HepG2 (cell line): Measurements from ENCODE around the gene HSPB3. TPM values are rescaled to one million over a fixed set of nuclear protein-coding genes. Genes with fewer than 3 reads are reported as not detected.

Source experiments
- ATAC-seq: fragments of 200-7000 bp; cut with Tn5 transposase; 3 replicates; pipeline ENCODE4 v1.9.1; 2020; ENCODE audit warnings: mild to moderate bottlenecking, moderate library complexity
- BruUV-seq: library from RNA; stranded (reverse); fragments of 400-500 nt; replicated peaks from 2 replicates; lab custom pipeline; 2021; lab: Mats Ljungman, UMichigan
- CTCF ChIA-PET: fragments of 300-600 bp; formaldehyde crosslinking; extraction: SDS; loops from one replicate; lab custom pipeline; 2021; ENCODE audit warnings: low total read pairs, inconsistent platforms, low intra/inter-chr PET ratio; lab: Yijun Ruan, JAX
- POLR2A ChIA-PET: fragments of 350-600 bp; sonication (Branson Sonifier 250); formaldehyde crosslinking; loops from one replicate; lab custom pipeline; 2020; ENCODE audit warnings: antibody characterized with exemption, inconsistent platforms; lab: Yijun Ruan, JAX
- DNase-seq: peaks from one replicate; pipeline ENCODE4 v3.0.0-alpha.2; 2015; ENCODE audit warnings: low spot score
- FAIRE-seq: peaks from 3 replicates; lab custom pipeline; 2011; peaks lifted over from hg19 to GRCh38; lab: Jason Lieb, UNC
- H2AFZ ChIP-seq: one replicate; pipeline ENCODE4 v1.6.1; 2011; ENCODE audit warnings: low read length, inconsistent platforms
- H3K27ac ChIP-seq: fragments of 300-600 bp; 3 replicates; pipeline ENCODE4 v1.8.0; 2011; ENCODE audit warnings: mixed run types, mild to moderate bottlenecking, mixed read lengths, low read length, inconsistent platforms; ENCODE audit not compliant: insufficient read depth; ENCODE audit errors: extremely low read length
- H3K27me3 ChIP-seq, 2 experiments: fragments of 200-600 bp in 1 of 2; 2 replicates in 1 of 2; 3 replicates in 1 of 2; pipeline versions ENCODE4 v1.6.0 to v1.8.0; 2011; ENCODE audit warnings: low read length in 2 of 2, mild to moderate bottlenecking in 2 of 2, moderate library complexity in 2 of 2, inconsistent platforms in 1 of 2; ENCODE audit not compliant: insufficient read depth in 2 of 2, control insufficient read depth in 1 of 2
- H3K36me3 ChIP-seq, 2 experiments: fragments of 200-600 bp in 1 of 2; replicated peaks in 1 of 2; 2 replicates in 1 of 2; 3 replicates in 1 of 2; pipeline versions ENCODE4 v1.5.1 to v1.8.0; 2011; ENCODE audit warnings: low read length in 2 of 2, inconsistent platforms in 1 of 2; ENCODE audit not compliant: insufficient read depth in 2 of 2, control insufficient read depth in 1 of 2
- H3K4me1 ChIP-seq: 2 replicates; pipeline ENCODE4 v1.5.1; 2012; ENCODE audit warnings: low read length, inconsistent platforms; ENCODE audit not compliant: insufficient read depth
- H3K4me2 ChIP-seq: 2 replicates; pipeline ENCODE4 v1.6.0; 2011; ENCODE audit warnings: low read depth, low read length, inconsistent platforms
- H3K4me3 ChIP-seq, 3 experiments: fragments of 200-600 bp in 1 of 3; sonication (generic), shearing (Covaris generic) in 1 of 3; replicated peaks in 1 of 3; 2 replicates each; pipeline ENCODE4 v1.5.1; 2011 to 2016; ENCODE audit warnings: low read length in 3 of 3, inconsistent platforms in 2 of 3, low read depth in 2 of 3, mild to moderate bottlenecking in 2 of 3, control low read depth in 1 of 3, mixed read lengths in 1 of 3; ENCODE audit not compliant: insufficient read depth in 1 of 3
- H3K79me2 ChIP-seq: one replicate; pipeline ENCODE4 v1.6.1; 2011; ENCODE audit warnings: low read length, inconsistent platforms; ENCODE audit not compliant: insufficient read depth
- H3K9ac ChIP-seq: 2 replicates; pipeline ENCODE4 v1.6.0; 2011; ENCODE audit warnings: mild to moderate bottlenecking, low read depth, low read length, inconsistent platforms; ENCODE audit not compliant: insufficient read depth
- H3K9me3 ChIP-seq: 2 replicates; pipeline ENCODE4 v1.5.1; 2012; ENCODE audit warnings: mild to moderate bottlenecking, low read length
- H4K20me1 ChIP-seq: 2 replicates; pipeline ENCODE4 v1.6.0; 2011; ENCODE audit warnings: inconsistent platforms, mild to moderate bottlenecking, low read length, moderate library complexity; ENCODE audit not compliant: insufficient read depth
- AKAP8 ChIP-seq: sonication (generic); formaldehyde crosslinking; IDR thresholded peaks from 2 replicates; pipeline ENCODE4 v1.5.1; 2020; ENCODE audit warnings: mild to moderate bottlenecking, missing genetic modification reagents
- CCDC6 ChIP-seq: sonication (generic); formaldehyde crosslinking; IDR thresholded peaks from 2 replicates; pipeline ENCODE4 v1.8.1; 2022; ENCODE audit warnings: mild to moderate bottlenecking, missing genetic modification reagents, moderate library complexity
- CHD2 ChIP-seq: IDR thresholded peaks from 2 replicates; pipeline ENCODE4 v1.6.1; 2011; ENCODE audit warnings: low read depth, low read length, improper control_type of control experiment
- CHD4 ChIP-seq: fragments of 200-600 bp; sonication (generic); IDR thresholded peaks from 2 replicates; pipeline ENCODE4 v1.7.0; 2017; ENCODE audit warnings: mild to moderate bottlenecking, low read length, borderline replicate concordance
- JUNB ChIP-seq: sonication (generic); formaldehyde crosslinking; IDR thresholded peaks from 2 replicates; pipeline ENCODE4 v1.8.0; 2022; ENCODE audit warnings: missing genetic modification reagents, mild to moderate bottlenecking, borderline replicate concordance
- KLF11 ChIP-seq: IDR thresholded peaks from 2 replicates; pipeline ENCODE4 v1.6.1; 2016; ENCODE audit warnings: missing compliant biosample characterization
- MEIS2 ChIP-seq: sonication (generic); formaldehyde crosslinking; IDR thresholded peaks from 2 replicates; pipeline ENCODE4 v1.9.0; 2021; ENCODE audit warnings: mild to moderate bottlenecking, missing genetic modification reagents
- PAX8 ChIP-seq: sonication (generic); formaldehyde crosslinking; IDR thresholded peaks from 2 replicates; pipeline ENCODE4 v1.8.0; 2022; ENCODE audit warnings: mild to moderate bottlenecking, missing genetic modification reagents, borderline replicate concordance
- SP4 ChIP-seq: sonication (generic); formaldehyde crosslinking; IDR thresholded peaks from 2 replicates; pipeline ENCODE4 v1.8.1; 2023; ENCODE audit warnings: mild to moderate bottlenecking, missing genetic modification reagents
- TBX3 ChIP-seq: fragments of 450-650 bp; IDR thresholded peaks from 2 replicates; pipeline ENCODE4 v1.6.1; 2017; ENCODE audit warnings: antibody characterized with exemption, mild to moderate bottlenecking, inconsistent platforms, borderline replicate concordance
- THAP11 ChIP-seq: IDR thresholded peaks from 2 replicates; pipeline ENCODE4 v1.6.1; 2016; ENCODE audit warnings: missing biosample characterization, missing genetic modification reagents
- ZBTB7A ChIP-seq: sonication (generic); formaldehyde crosslinking; IDR thresholded peaks from 2 replicates; pipeline ENCODE4 v1.8.0; 2022; ENCODE audit warnings: mild to moderate bottlenecking, missing genetic modification reagents
- ZBTB8A ChIP-seq: sonication (generic); formaldehyde crosslinking; IDR thresholded peaks from 2 replicates; pipeline ENCODE4 v1.4.0; 2020; ENCODE audit warnings: mild to moderate bottlenecking, low read depth, missing genetic modification reagents, borderline replicate concordance
- ZNF451 ChIP-seq: sonication (generic); formaldehyde crosslinking; IDR thresholded peaks from 2 replicates; pipeline ENCODE4 v1.5.0; 2020; ENCODE audit warnings: mild to moderate bottlenecking, missing genetic modification reagents
- ZNF839 ChIP-seq: sonication (generic); formaldehyde crosslinking; IDR thresholded peaks from 2 replicates; pipeline ENCODE4 v1.4.0; 2020; ENCODE audit warnings: missing genetic modification reagents, mild to moderate bottlenecking, borderline replicate concordance
- in situ Hi-C: cut with HindIII; loops from 2 replicates; pipeline ENCODE4 v1.10.0; 2017; ENCODE audit warnings: low pct_unique_long_range_greater_than_20kb; ENCODE audit not compliant: extremely low pct_ligation_motif_present
- intact Hi-C: fragments of 100-400 bp; cut with micrococcal nuclease; formaldehyde crosslinking; loops from one replicate; pipeline ENCODE4 v1.10.0; 2022; ENCODE audit not compliant: unreplicated experiment
- polyA plus RNA-seq, 8 experiments: library from polyadenylated mRNA; depleted of rRNA in 3 of 8; stranded (reverse) in 7 of 8; unstranded in 1 of 8; fragments of >200 nt; fragmentation: Illumina TruSeq in 4 of 8; extraction: Trizol in 4 of 8; gene quantifications; 2 replicates each; pipeline versions ENCODE4 v1.2.1 to v1.2.3, GENCODE V29; 2011 to 2016; ENCODE audit warnings: low read depth in 4 of 8, missing spikeins in 1 of 8, mixed read lengths in 1 of 8; ENCODE audit not compliant: insufficient read depth in 1 of 8
- total RNA-seq, 5 experiments: library from RNA; depleted of rRNA; stranded (reverse); fragments of >200 nt; fragmentation: Illumina TruSeq; extraction: Trizol; gene quantifications; 2 replicates each; pipeline ENCODE4 v1.2.3, GENCODE V29; 2016; ENCODE audit warnings: low read depth in 1 of 5
- TF ChIP-seq, protein P1 (sequence below): sonication (generic); formaldehyde crosslinking; IDR thresholded peaks from 2 replicates; pipeline ENCODE4 v1.8.1; 2022; ENCODE audit warnings: low read depth, mild to moderate bottlenecking, missing genetic modification reagents
- TF ChIP-seq, protein P2 (sequence below): sonication (generic); formaldehyde crosslinking; conservative IDR thresholded peaks from 2 replicates; pipeline ENCODE4 v1.8.0; 2022; ENCODE audit warnings: mild to moderate bottlenecking, moderate library complexity, missing genetic modification reagents
- TF ChIP-seq, protein P3 (sequence below): sonication (generic); formaldehyde crosslinking; IDR thresholded peaks from 2 replicates; pipeline ENCODE4 v1.5.1; 2020; ENCODE audit warnings: missing genetic modification reagents, mild to moderate bottlenecking, borderline replicate concordance

HSPB3 gene
- total and polyA plus RNA-seq, 2 of the 13 experiments (the other 11 are each of a cell fraction or from before 2014, with no cell fraction given) = not detected

DNA sequence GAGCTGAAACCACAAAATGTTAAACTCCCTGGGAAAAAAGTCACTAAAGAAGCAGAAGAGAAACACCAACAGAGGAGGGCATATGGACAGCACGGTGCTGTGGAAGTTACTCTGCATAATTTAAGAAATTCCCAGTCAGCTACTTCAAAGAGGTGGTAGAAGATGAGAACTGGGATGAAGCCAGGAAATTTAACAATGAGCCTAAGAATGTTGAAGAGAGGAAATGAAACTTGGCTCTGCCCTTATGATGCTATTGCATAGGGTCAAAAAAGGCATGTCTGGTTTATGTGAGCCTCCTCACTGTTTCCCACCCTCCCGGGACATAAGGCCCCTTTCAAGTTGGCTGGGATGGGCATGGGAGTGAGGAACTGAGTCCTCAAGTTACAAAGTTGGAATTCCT lies 36.7 kb downstream of the HSPB3 start (continued):
- TF ChIP-seq, protein P1, sequence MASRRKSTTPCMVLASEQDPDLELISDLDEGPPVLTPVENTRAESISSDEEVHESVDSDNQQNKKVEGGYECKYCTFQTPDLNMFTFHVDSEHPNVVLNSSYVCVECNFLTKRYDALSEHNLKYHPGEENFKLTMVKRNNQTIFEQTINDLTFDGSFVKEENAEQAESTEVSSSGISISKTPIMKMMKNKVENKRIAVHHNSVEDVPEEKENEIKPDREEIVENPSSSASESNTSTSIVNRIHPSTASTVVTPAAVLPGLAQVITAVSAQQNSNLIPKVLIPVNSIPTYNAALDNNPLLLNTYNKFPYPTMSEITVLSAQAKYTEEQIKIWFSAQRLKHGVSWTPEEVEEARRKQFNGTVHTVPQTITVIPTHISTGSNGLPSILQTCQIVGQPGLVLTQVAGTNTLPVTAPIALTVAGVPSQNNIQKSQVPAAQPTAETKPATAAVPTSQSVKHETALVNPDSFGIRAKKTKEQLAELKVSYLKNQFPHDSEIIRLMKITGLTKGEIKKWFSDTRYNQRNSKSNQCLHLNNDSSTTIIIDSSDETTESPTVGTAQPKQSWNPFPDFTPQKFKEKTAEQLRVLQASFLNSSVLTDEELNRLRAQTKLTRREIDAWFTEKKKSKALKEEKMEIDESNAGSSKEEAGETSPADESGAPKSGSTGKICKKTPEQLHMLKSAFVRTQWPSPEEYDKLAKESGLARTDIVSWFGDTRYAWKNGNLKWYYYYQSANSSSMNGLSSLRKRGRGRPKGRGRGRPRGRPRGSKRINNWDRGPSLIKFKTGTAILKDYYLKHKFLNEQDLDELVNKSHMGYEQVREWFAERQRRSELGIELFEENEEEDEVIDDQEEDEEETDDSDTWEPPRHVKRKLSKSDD (CRISPR knock-in tag) = no peak
- no peak for TF ChIP-seq ZBTB8A (CRISPR knock-in tag)

DNA sequence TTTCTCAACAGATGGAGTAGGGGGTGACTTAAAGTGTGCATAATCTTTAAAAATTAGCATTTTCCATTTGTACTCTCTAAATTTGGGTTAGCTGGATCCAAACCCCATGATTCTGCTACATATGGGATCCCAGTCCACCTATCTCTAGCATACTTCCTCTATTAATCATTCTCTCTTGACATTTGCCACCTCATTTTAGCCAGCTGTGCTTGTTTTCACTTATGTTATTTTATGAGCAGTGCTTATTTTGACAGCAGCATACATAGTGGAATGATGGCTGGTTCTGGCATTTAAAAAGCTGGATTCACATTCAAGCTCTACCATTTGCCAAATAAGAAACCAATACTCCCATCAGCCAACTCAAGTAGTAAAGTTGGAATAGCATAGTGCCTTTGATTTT lies 39.5 kb downstream of the HSPB3 start:
- H3K4me3 ChIP-seq = no peak overlapping the region
- intact Hi-C loops = no loop called here
- no peaks in the 10 kb centered on the region for H4K20me1 ChIP-seq
- no peak overlapping the region for H3K27ac ChIP-seq
- no peak overlapping the region for H3K9ac ChIP-seq
- DNase-seq (no peak), FAIRE-seq (no peak), ATAC-seq (no peak)
- no peak overlapping the region for H3K4me2 ChIP-seq
- in situ Hi-C loops = no loop called here
- no peaks in the 10 kb centered on the region for H3K79me2 ChIP-seq
- no peaks in the 10 kb centered on the region for H3K4me1 ChIP-seq
- CTCF ChIA-PET = no interaction called here
- H3K36me3 ChIP-seq = no peaks in the 10 kb centered on the region
- POLR2A ChIA-PET = no interaction called here
- H3K27me3 ChIP-seq = no peaks in the 10 kb centered on the region
- no peak overlapping the region for H2AFZ ChIP-seq
- H3K9me3 ChIP-seq = peaks cover 15% of the 10 kb centered on the region; the same call in 1 of the 2 replicates
- BruUV-seq = no TSS peak
- TF ChIP-seq, protein P2, sequence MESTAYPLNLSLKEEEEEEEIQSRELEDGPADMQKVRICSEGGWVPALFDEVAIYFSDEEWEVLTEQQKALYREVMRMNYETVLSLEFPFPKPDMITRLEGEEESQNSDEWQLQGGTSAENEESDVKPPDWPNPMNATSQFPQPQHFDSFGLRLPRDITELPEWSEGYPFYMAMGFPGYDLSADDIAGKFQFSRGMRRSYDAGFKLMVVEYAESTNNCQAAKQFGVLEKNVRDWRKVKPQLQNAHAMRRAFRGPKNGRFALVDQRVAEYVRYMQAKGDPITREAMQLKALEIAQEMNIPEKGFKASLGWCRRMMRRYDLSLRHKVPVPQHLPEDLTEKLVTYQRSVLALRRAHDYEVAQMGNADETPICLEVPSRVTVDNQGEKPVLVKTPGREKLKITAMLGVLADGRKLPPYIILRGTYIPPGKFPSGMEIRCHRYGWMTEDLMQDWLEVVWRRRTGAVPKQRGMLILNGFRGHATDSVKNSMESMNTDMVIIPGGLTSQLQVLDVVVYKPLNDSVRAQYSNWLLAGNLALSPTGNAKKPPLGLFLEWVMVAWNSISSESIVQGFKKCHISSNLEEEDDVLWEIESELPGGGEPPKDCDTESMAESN (CRISPR knock-in tag) = no peak
- TF ChIP-seq ZNF839 (CRISPR knock-in tag) = no peak
- no peak for TF ChIP-seq CHD2
- no peak for TF ChIP-seq CCDC6
- TF ChIP-seq KLF11 (CRISPR knock-in tag) = no peak
- TF ChIP-seq SP4 (CRISPR knock-in tag) = no peak
- TF ChIP-seq, protein P3, sequence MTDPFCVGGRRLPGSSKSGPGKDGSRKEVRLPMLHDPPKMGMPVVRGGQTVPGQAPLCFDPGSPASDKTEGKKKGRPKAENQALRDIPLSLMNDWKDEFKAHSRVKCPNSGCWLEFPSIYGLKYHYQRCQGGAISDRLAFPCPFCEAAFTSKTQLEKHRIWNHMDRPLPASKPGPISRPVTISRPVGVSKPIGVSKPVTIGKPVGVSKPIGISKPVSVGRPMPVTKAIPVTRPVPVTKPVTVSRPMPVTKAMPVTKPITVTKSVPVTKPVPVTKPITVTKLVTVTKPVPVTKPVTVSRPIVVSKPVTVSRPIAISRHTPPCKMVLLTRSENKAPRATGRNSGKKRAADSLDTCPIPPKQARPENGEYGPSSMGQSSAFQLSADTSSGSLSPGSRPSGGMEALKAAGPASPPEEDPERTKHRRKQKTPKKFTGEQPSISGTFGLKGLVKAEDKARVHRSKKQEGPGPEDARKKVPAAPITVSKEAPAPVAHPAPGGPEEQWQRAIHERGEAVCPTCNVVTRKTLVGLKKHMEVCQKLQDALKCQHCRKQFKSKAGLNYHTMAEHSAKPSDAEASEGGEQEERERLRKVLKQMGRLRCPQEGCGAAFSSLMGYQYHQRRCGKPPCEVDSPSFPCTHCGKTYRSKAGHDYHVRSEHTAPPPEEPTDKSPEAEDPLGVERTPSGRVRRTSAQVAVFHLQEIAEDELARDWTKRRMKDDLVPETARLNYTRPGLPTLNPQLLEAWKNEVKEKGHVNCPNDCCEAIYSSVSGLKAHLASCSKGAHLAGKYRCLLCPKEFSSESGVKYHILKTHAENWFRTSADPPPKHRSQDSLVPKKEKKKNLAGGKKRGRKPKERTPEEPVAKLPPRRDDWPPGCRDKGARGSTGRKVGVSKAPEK (CRISPR knock-in tag) = no peak
- TF ChIP-seq AKAP8 (CRISPR knock-in tag) = no peak
- no peak for TF ChIP-seq MEIS2 (CRISPR knock-in tag)
- TF ChIP-seq TBX3 = no peak
- no peak for TF ChIP-seq THAP11 (CRISPR knock-in tag)
- no peak for TF ChIP-seq ZBTB7A
- TF ChIP-seq JUNB = no peak
- TF ChIP-seq ZNF451 (CRISPR knock-in tag) = no peak
- no peak for TF ChIP-seq PAX8 (CRISPR knock-in tag)
- no peak for TF ChIP-seq CHD4
